ENCODE results near the gene PRDM10.

The PRDM10 gene

DNA sequence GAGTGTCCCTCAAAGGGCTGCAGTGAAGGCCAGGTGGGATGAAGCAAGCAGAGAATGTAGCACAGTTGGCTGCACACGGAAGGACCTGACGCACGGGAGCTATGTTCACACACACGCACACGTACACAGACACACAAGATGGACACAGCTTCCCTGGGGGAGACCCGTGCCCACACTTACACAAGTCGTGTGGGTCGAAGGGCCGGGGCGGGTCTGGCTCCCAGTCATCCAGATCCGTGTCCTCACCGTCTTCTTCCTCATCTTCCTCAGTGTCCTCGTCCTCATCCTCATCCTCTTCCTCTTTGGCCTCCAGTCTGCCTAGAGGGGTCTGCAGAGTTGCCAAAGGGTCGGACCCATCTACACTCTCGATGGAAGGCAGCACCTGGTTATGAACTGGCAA, 55.7 kb downstream of the PRDM10 start:
- DNase-seq (ENCODE audit: low spot score): no peak

GRCh38 chr11:129946256-129946655, 56.4 kb downstream of the PRDM10 start:
- no peak for DNase-seq (ENCODE audit: low spot score)

DNA sequence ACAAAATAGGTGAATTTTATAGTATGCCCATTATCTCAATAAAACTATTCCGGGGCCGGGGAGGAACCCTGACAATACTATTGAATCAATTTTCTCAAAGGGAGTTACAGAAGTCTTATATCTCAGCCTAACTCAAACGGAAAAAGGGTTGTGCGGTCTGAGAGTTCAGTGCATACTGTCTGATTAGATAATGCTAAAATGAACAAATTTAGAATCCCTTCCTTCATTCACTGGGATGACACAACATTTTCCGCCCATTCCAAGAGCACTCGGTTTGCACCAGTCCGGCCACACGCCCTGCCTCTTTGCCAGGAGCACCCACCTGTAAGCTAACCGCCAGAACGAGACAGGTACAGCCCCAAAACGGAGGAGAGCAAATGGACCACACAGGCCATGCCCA, 57.3 kb downstream of the PRDM10 start:
- no peak for DNase-seq (ENCODE audit: low spot score)

- DNase-seq (ENCODE audit: low spot score): no peak
Measured at GRCh38 chr11:129944696-129945095, 57.9 kb downstream of the PRDM10 start.

DNA sequence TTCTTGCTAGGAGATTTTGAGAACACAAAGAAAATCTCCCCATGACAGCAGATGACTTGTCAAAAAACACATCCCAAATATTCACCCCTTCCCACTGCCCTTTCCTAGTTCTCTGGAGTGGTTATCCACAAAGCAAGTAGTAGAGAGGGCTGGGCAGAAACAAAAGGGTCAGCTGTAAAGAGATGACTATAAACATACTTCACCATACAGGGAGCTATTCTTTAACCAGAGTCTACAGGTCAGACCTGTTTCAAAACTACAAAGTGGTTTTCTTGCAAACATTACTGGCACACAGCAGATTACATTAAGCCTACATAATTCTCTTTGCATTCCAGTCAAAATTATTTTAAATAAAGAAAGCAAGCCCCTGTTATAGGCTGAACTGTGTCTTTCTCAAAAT, 59.6 kb downstream of the PRDM10 start:
- DNase-seq (ENCODE audit: low spot score): no peak

- DNase-seq (ENCODE audit: low spot score): no peak
Measured at GRCh38 chr11:129939510-129939909, 63.1 kb downstream of the PRDM10 start.

DNA sequence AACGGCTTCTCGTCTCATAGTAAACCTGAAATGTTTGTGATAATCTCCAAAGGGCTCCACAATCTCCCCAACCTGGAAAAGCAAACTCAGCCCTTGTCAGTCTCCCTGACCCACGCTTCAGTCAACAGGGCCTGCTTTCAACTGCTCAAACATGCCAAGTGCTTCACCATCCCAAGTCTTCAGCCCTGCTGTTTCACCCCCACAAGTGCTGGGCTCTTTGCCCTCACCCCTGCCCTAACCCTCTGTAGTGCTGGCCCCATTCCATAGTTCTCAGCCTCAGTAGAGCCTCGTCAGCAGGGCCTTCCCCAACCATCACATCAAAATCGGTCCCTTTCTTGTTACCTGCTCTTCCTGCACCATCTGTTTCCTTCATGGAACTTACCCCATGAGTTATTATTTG, 63.9 kb downstream of the PRDM10 start:
- no peak for DNase-seq (ENCODE audit: low spot score)

DNA sequence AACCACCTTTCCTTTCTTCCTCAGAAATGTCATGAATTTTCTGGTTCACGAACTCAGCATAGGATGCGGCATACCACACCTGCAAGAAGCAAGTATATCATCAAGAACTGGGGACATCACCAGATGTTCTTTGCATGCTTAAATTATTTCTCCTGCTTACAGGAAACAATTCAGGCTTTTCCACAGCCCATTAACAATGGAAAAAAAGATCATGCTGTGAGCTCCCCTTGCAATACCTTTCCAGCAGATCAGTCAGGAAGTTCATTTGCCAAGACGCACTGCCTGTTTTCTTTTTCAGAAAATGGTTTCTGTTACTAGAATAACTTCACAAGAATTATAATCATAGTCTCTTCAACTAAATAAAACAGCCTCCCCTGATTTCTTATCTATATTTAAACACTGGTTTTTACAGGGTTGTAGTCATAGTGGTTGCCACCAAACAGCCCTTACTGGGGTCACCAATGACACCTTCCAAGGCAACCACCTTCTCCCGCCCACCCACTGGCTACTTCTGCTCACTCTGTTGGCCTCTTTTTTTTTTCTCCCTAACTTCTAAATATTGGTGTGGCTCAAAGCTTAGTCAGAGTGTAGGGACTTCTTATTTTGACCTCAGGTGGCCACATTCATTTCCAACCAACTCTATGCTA, 64.9 kb downstream of the PRDM10 start:
- DNase-seq (ENCODE audit: low spot score): no peak

DNA sequence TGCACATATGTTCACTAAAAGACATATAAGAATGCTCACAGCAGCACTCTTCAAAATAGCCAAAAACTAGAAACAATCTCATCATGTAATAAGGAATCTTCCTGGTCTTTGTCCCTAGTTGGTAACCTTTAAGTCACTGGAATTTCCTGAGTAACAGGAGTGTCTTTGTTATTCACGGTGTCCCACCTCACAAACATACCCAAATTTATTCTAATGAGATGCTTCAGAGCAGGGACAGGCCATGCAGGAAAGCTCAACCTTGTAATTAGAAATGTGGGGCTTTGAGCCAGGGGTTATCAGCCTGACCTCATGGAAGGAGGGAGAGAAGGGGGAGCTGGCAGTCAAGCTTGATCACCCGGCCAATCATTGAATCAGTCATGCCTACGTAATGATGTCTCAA, 66.9 kb downstream of the PRDM10 start:
- no peak for DNase-seq (ENCODE audit: low spot score)

DNA sequence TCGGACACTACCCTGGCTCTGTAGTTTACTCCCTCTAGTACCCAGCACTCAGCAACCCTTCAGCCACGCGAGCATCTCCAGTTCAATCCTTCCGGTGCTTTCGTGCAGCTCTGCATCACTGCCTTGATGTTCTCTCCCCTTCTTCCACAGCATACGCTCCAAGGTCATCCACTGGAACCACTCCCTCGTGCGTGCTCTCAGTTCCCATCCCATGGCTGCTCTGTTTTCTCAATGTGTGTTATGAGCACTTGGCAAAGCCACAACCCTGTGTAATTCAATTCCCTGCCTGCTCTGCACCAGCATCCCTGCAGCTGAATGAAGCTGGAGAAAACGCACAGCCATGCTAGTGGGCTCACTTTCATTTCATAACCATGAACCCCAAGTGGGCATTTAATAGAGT, 68.7 kb downstream of the PRDM10 start:
- no peak for DNase-seq (ENCODE audit: low spot score)

GRCh38 chr11:129933262-129933661, 69.4 kb downstream of the PRDM10 start:
- no peak for DNase-seq (ENCODE audit: low spot score)

DNA sequence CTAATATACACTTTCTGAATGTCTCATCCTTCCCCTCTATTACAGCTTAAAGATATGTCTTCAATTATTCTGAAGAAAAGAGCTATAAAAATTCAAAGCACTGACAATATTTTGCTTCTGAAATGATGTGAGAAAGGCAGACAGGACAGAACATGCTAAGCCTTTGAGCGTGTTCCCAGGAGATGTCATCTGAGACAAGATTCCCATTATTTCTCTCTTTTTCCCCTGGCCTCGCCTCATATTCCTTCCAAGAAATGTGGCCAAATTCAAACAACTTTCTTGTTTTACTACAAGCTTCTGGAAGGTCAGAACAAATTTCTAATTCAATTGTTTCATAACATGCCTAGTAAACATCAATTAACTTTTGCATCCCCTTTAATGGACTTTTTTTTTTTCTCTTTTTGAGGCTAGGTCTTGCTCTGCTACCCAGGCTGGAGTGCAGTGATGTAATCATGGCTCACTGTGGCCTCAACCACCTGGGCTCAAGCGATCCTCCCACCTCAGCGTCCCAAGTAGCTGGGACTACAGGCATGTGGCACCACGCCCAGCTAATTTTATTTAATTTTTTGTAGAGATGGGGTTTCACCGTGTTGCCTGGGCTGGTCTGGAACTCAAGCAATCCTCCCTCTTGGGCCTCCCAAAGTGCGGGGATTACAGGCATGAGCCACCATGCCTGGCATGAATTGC, 70.1 kb downstream of the PRDM10 start:
- DNase-seq (ENCODE audit: low spot score): no peak

- no peak for DNase-seq (ENCODE audit: low spot score)
Measured at GRCh38 chr11:129930743-129931142, 71.9 kb downstream of the PRDM10 start.

DNA sequence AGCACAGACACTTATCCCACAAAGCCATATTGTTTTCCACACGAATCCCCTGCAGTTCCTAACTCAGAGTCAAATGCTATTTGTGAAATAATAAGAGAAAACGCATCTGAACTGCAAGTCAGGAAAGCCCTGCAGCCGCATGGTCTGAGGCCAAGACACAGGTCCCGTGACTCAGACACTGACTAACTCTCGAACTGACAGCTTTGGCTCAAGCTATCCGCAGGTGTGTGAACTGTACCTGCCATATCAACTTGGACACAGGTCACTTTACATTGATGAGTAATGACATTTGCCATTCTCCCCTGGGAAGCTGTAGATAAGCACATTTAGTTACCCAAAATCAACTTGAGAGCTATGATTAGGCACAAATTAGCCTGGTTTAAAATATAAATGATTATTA, 72.3 kb downstream of the PRDM10 start:
- DNase-seq (ENCODE audit: low spot score): no peak

DNA sequence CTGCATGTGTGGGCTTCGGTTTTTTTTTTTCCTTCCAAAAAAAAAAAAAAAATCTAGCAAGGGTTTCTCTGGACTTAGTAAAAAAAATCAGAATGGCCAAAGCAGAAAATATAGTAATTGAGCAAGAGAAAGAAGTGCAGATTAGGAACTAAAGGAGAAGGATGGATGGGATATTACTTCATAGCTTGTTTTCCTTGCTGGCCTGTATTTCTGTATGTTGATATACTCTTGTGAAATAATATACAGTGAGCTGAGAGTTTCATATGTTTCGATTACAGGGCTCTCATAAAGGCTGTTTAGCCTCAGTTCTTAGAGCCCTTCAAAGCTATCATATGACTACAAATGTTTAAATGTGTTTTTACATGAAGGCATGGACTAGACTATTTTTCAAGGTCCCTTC, 72.9 kb downstream of the PRDM10 start:
- DNase-seq (ENCODE audit: low spot score): no peak

DNA sequence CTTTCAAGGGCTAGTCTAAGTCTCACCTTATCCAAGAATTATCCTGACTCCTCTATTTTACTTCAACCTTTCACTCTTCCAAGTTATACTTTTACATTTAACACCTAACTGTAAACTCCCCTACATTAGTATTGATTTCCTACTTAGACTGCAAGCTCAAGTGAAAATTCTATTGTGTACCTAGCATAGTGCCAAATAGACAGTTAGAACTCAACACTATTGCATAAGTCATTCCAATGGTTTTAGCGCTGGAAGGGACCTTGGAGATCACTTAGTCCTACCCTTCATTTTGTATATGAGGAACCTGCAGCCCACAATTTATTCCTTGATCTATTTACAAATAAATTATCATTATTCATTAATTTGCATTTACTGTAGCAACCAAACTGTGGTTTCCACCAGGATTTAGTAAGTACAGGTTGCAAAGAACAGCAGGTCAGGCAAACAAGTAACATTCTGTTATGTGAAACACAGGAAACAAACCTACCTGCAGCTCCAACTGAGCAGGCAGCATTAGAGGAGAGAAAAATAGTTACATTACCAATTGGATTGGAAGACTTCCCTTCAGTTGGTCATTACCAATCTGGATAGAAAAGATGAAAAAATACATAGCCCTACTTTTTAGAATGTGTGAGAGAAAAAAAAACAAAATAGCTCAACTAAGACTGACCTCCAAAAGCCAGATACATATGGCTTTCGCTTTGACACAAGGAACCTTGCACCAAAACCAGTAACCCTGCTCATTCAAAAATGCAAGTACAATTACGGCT, 73.5 kb downstream of the PRDM10 start:
- no peak for DNase-seq (ENCODE audit: low spot score)

DNA sequence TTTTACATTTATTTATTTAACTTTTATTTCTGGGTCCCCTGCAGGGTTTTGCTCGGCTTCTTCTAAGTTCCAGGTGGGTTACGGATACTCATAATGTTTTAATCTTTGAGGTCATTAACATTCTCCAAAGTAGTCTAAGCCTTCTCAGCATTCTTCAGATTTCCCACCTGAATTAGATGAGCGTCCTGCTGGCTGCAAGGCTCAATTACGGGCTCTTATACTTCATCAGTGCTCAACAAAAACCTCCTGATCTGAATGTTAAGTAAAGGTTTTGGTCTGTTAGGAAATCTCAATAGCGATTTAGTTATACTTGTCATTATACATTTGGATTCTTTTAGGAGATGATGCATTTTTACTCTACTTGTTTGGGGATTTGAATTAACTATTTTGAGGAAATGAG, 80.0 kb downstream of the PRDM10 start:
- DNase-seq (ENCODE audit: low spot score): no peak

DNA sequence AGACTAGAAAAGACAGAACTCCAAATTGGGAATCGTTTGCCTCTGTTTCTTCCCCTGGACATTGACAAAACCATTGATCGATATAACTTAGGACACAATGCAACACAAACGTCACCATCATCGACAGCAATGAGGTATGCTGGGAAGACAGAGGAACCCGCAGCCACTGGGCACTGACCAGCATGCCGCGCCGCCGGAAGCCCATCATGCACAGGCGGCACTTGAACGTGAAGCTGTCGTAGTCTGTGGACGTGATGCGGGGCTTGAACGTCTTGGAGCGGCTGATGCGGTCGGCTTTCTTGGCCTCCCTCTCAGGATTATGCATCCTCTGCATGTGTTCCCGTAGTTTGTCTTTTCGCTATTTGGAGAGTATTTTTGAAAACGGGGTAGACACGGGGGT, 84.3 kb downstream of the PRDM10 start:
- no peak for DNase-seq (ENCODE audit: low spot score)

DNA sequence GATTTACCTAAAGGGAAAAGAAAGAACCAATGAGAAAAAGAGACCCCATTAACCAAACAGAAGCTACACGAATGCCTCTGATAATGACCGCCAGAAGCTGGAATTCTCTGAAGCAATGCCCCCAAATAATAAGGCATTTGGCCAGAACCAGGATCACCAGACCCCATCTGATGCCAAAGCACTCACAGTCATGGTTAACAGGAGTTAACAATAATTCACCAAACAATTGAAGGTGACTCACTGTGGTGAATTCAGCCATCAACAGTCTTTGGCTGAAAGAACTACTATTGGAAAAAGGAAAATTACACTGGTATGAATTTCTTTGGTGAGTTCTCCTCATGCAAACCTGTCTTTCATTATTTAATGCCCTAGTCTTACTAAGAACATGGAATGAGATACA, 85.4 kb downstream of the PRDM10 start:
- DNase-seq (ENCODE audit: low spot score): no peak

- no peak for DNase-seq (ENCODE audit: low spot score)
Measured at GRCh38 chr11:129911298-129911697, 91.3 kb downstream of the PRDM10 start.

DNA sequence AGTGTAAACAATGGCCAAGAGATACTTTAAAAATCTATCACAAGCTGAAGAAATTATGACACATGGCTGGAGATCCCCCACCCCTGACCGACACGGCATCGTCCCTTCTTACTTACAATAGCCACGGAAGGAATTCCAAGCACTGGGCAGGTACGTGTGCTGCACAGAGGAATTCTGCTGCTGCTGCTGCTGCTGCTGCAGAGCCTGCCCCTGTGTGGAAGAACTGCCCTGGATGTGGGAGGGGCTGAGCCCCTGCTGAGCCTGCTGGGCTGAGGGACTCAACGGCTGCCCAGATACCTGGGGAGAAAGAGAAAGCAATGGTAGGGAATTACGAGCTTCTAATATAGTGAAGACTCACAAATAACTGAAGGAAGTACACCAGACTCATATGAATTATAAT, 92.3 kb downstream of the PRDM10 start:
- DNase-seq (ENCODE audit: low spot score): no peak

- no peak for DNase-seq (ENCODE audit: low spot score)
Measured at GRCh38 chr11:129905402-129905801, 97.2 kb downstream of the PRDM10 start.

DNA sequence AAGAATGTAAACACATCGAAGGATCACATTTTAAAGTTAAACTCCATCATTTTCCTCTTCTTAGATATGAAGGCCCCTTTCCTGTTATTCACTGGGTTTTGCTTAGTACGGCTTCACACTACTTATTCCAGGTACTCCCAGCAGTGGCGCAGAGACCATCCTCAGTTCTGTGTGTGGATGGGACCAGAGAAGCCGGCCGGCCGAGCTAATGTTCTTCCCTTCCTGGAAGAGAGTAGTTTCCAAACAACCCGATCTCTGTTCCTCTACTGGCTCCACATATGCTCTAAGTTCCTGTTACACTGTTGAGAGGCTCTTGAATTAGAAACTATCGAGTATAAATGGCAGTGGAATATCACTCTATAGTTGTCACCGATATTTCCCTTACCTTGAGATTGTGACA, 106.6 kb downstream of the PRDM10 start:
- DNase-seq (ENCODE audit: low spot score): no peak

All from Ammon's horn (tissue), 1 donor.